GM12878 (cell line): ENCODE data around the gene ZNF701. TPM values are rescaled to one million over a fixed set of nuclear protein-coding genes. Genes with fewer than 3 reads are reported as not detected.

Experiments
- ATAC-seq: fragments of 200-7000 bp; cut with Tn5 transposase; 3 replicates; pipeline ENCODE4 v1.9.1; 2020; ENCODE audit warnings: mild to moderate bottlenecking, moderate library complexity
- BruUV-seq: library from RNA; stranded (reverse); fragments of 400-500 nt; replicated peaks from 2 replicates; lab custom pipeline; 2021; lab: Mats Ljungman, UMichigan
- CTCF ChIA-PET: fragments of 300-600 bp; sonication (Branson Sonifier 250); formaldehyde crosslinking; extraction: SDS; loops from one replicate; lab custom pipeline; 2021; ENCODE audit warnings: inconsistent platforms; lab: Yijun Ruan, JAX
- POLR2A ChIA-PET: fragments of 350-600 bp; formaldehyde crosslinking; extraction: SDS; loops from one replicate; lab custom pipeline; 2021; ENCODE audit warnings: inconsistent platforms; lab: Charles Lee
- RAD21 ChIA-PET: fragments of 300-600 bp; sonication (Branson Sonifier 250); formaldehyde crosslinking; loops from one replicate; lab custom pipeline; 2023; ENCODE audit warnings: antibody characterized with exemption; ENCODE audit not compliant: unreplicated experiment; lab: Charles Lee
- SMC1A ChIA-PET: fragments of 300-600 bp; sonication (Branson Sonifier 250); formaldehyde crosslinking; loops from one replicate; lab custom pipeline; 2023; ENCODE audit not compliant: unreplicated experiment, uncharacterized antibody; lab: Charles Lee
- DNase-seq: peaks from one replicate; pipeline ENCODE4 v3.0.0-alpha.2; 2011; ENCODE audit warnings: low read depth, low spot score
- FAIRE-seq: peaks from 3 replicates; lab custom pipeline; 2011; peaks lifted over from hg19 to GRCh38; lab: Jason Lieb, UNC
- H2AFZ ChIP-seq: 2 replicates; pipeline ENCODE4 v1.6.0; 2011; ENCODE audit warnings: low read depth, low read length, control low read depth; ENCODE audit not compliant: control insufficient read depth
- H3K27ac ChIP-seq: 2 replicates; pipeline ENCODE4 v1.5.1; 2011; ENCODE audit warnings: control low read depth; ENCODE audit not compliant: control insufficient read depth, insufficient read depth
- H3K27me3 ChIP-seq, 2 experiments: replicated peaks in 1 of 2; 2 replicates each; pipeline versions ENCODE4 v1.6.0 to v1.6.1; 2011; ENCODE audit warnings: low read length in 1 of 2; ENCODE audit not compliant: control insufficient read depth in 2 of 2, insufficient read depth in 2 of 2
- H3K36me3 ChIP-seq, 2 experiments: 2 replicates each; pipeline ENCODE4 v1.5.1; 2011; ENCODE audit warnings: low read length in 1 of 2; ENCODE audit not compliant: control insufficient read depth in 2 of 2, insufficient read depth in 2 of 2
- H3K4me1 ChIP-seq: 2 replicates; pipeline ENCODE4 v1.6.1; 2011; ENCODE audit warnings: mild to moderate bottlenecking, low read length, moderate library complexity, mixed read lengths; ENCODE audit not compliant: control insufficient read depth, insufficient read depth
- H3K4me2 ChIP-seq: 2 replicates; pipeline ENCODE4 v1.6.0; 2011; ENCODE audit warnings: control low read depth; ENCODE audit not compliant: control insufficient read depth, insufficient read depth
- H3K4me3 ChIP-seq: fragments of 200-600 bp; sonication (generic); 2 replicates; pipeline ENCODE4 v1.5.1; 2016
- H3K79me2 ChIP-seq: 2 replicates; pipeline ENCODE4 v1.6.0; 2011; ENCODE audit warnings: low read length; ENCODE audit not compliant: control insufficient read depth, insufficient read depth
- H3K9ac ChIP-seq: 2 replicates; pipeline ENCODE4 v1.8.0; 2011; ENCODE audit warnings: low read length, control low read depth, mixed read lengths; ENCODE audit not compliant: control insufficient read depth, insufficient read depth
- H3K9me3 ChIP-seq: replicated peaks from 3 replicates; pipeline ENCODE4 v1.5.1; 2011; ENCODE audit warnings: mild to moderate bottlenecking, low read length; ENCODE audit not compliant: control insufficient read depth, insufficient read depth
- H4K20me1 ChIP-seq: 2 replicates; pipeline ENCODE4 v1.6.0; 2011; ENCODE audit not compliant: control insufficient read depth, insufficient read depth
- CHD2 ChIP-seq: IDR thresholded peaks from 2 replicates; pipeline ENCODE4 v1.6.1; 2011; ENCODE audit warnings: low read depth, low read length, improper control_type of control experiment, borderline replicate concordance
- HDAC2 ChIP-seq: fragments of 200-600 bp; sonication (generic); IDR thresholded peaks from 2 replicates; pipeline ENCODE4 v1.6.1; 2017
- MTA3 ChIP-seq: IDR thresholded peaks from 2 replicates; pipeline ENCODE4 v1.6.1; 2012; ENCODE audit warnings: low read length, inconsistent platforms, borderline replicate concordance
- NFYB ChIP-seq: IDR thresholded peaks from 2 replicates; pipeline ENCODE4 v1.6.1; 2011; ENCODE audit warnings: low read depth, mild to moderate bottlenecking, low read length, improper control_type of control experiment, moderate library complexity; ENCODE audit not compliant: insufficient read depth
- POLR2AphosphoS5 ChIP-seq: IDR thresholded peaks from 2 replicates; pipeline ENCODE4 v1.6.1; 2011; ENCODE audit warnings: mild to moderate bottlenecking, low read length, inconsistent platforms
- RFX5 ChIP-seq: IDR thresholded peaks from 2 replicates; pipeline ENCODE4 v1.6.1; 2011; ENCODE audit warnings: low read depth, low read length, improper control_type of control experiment
- SPI1 ChIP-seq: IDR thresholded peaks from 2 replicates; pipeline ENCODE4 v1.6.1; 2011; ENCODE audit warnings: low read depth, mild to moderate bottlenecking, low read length, moderate library complexity, borderline replicate concordance; ENCODE audit not compliant: insufficient read depth
- STAT3 ChIP-seq: IDR thresholded peaks from 2 replicates; pipeline ENCODE4 v1.6.1; 2011; ENCODE audit warnings: low read depth, low read length, improper control_type of control experiment
- ZNF622 ChIP-seq: fragments of 450-650 bp; IDR thresholded peaks from 2 replicates; pipeline ENCODE4 v1.6.1; 2017; ENCODE audit warnings: mild to moderate bottlenecking, inconsistent platforms
- ZSCAN29 ChIP-seq: fragments of 450-650 bp; IDR thresholded peaks from 2 replicates; pipeline ENCODE4 v1.6.1; 2017; ENCODE audit warnings: mild to moderate bottlenecking, moderate library complexity
- WGBS: methylation state at CpG from one replicate; pipeline ENCODE4 v1.1.6; 2016; ENCODE audit warnings: low lambda C conversion rate; ENCODE audit not compliant: insufficient replicate concordance, insufficient coverage; ENCODE audit errors: missing lambda C conversion rate; 5-methylcytosine and 5-hydroxymethylcytosine counted together
- in situ Hi-C: fragments of 300-500 bp; cut with MboI; formaldehyde crosslinking; loops from 9 replicates; pipeline ENCODE4 v1.14.3; 2018; ENCODE audit warnings: mixed read lengths
- intact Hi-C: fragments of 100-400 bp; cut with micrococcal nuclease; formaldehyde crosslinking; loops from one replicate; pipeline ENCODE4 v1.14.2; 2022; ENCODE audit not compliant: unreplicated experiment
- polyA plus RNA-seq, 11 experiments: library from polyadenylated mRNA; depleted of rRNA in 4 of 11; unstranded in 6 of 11; stranded (reverse) in 5 of 11; fragments of >200 nt; fragmentation: Nextera tagmentation in 4 of 11; fragmentation: Illumina TruSeq in 1 of 11; extraction: Ambion mirVana in 4 of 11; extraction: Trizol in 1 of 11; gene quantifications; 1 replicate in 1 of 11; 2 replicates in 10 of 11; pipeline versions ENCODE4 v1.2.1 to v1.2.3, GENCODE V29; 2011 to 2016; ENCODE audit warnings: inconsistent platforms in 2 of 11, missing spikeins in 2 of 11, low read depth in 1 of 11
- total RNA-seq, 4 experiments: library from RNA; depleted of rRNA in 3 of 4; stranded (reverse); fragments of >200 nt in 3 of 4; fragmentation: Illumina TruSeq in 1 of 4; extraction: Trizol in 1 of 4; gene quantifications; 2 replicates each; pipeline versions ENCODE4 v1.2.1 to v1.2.3, GENCODE V29; 2013 to 2021
- TF ChIP-seq, protein P1 (sequence below): fragments of 450-650 bp; IDR thresholded peaks from 2 replicates; pipeline ENCODE4 v1.6.1; 2016; ENCODE audit warnings: mild to moderate bottlenecking
- TF ChIP-seq, protein P2 (sequence below): fragments of 450-650 bp; IDR thresholded peaks from 2 replicates; pipeline ENCODE4 v1.6.1; 2016; ENCODE audit warnings: mild to moderate bottlenecking, moderate library complexity, borderline replicate concordance

The ZNF701 gene
- total and polyA plus RNA-seq, 10 of the 15 experiments (the other 5 are each of a cell fraction or from before 2014, with no cell fraction given), result 3.1 to 18.1 (median 8.0) TPM

DNA sequence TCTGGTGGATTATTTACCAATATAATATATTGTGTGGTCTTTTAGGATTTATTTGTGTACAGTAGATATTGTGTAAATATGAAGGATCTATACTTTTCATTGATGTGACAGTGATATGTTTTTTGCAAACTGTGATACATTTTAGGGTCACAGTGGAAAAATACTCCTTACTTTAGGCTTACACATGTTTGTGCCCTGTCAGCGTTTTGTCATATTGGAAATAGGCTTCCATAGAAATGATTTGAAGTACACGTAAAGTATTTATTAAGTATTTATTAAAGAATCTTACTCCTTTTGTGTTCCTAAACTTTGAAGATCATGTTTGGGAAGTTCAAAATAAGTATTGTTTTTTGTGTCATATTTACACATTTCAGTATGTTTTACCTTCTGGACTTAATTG, 37.6 kb upstream of the ZNF701 start:
- no TSS peak for BruUV-seq
- Histone ChIP-seq H3K9ac (no peak overlapping the region), H3K36me3 (peaks cover 0 to 8% of the 10 kb centered on the region in 2 experiments; a peak in 2 of 4 replicates), H2AFZ (no peak overlapping the region), H3K4me3 (no peak overlapping the region), H3K4me1 (no peaks in the 10 kb centered on the region), H3K79me2 (peaks cover 22% of the 10 kb centered on the region), H3K4me2 (no peak overlapping the region), H4K20me1 (no peaks in the 10 kb centered on the region), H3K27ac (no peak overlapping the region), H3K9me3 (no peaks in the 10 kb centered on the region; the same call in 2 of the 3 replicates), H3K27me3 (no peaks in the 10 kb centered on the region)
- RAD21 ChIA-PET, result no interaction called here
- POLR2A ChIA-PET, result interaction anchor here (0.5 kb wide), 1 partner anchor 823 kb away, joined by 4 read pairs; no protein-coding TSS in a partner anchor
- no peak for TF ChIP-seq CHD2
- no peak for TF ChIP-seq HDAC2
- no peak for TF ChIP-seq SPI1
- no peak for TF ChIP-seq RFX5
- 100% methylated on average over 2 of the region's 2 CpGs for WGBS
- intact Hi-C loops, result no loop called here
- SMC1A ChIA-PET, result no interaction called here
- ATAC-seq (no peak), DNase-seq (no peak), FAIRE-seq (no peak)
- CTCF ChIA-PET, result no interaction called here
- in situ Hi-C loops, result loop anchor here (25.0 kb wide), 1 partner anchor 1145 kb away; the partner anchor contains the start of genes C19orf84 and LIM2

DNA sequence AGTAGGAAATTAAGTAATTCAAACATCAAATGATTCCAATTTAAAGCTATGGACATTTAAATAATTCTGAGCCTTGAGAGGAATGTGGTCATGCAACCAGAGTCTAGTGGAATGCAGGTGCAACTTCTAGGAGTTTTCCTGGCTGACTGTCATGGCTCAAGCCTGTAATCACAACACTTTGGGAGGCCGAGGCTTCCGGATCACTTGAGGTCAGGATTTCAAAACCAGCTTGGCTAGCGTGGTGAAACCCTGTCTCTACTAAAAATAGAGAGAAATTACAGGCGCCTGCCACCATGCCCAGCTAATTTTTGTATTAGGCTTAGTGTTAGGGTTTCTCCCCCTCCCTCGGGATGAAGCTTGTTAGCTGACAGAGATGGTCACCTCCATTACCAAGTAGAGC, 36.2 kb upstream of the ZNF701 start:
- intact Hi-C loops (no loop called here), in situ Hi-C loops (loop anchor here (25.0 kb wide), 1 partner anchor 1147 kb away; the partner anchor contains the start of genes C19orf84 and LIM2)
- Histone ChIP-seq H3K9ac (no peak overlapping the region), H3K27me3 (no peaks in the 10 kb centered on the region), H3K9me3 (peaks cover 1% of the 10 kb centered on the region; the same call in 2 of the 3 replicates), H3K4me2 (no peak overlapping the region), H3K27ac (no peak overlapping the region), H2AFZ (no peak overlapping the region), H3K4me3 (no peak overlapping the region), H3K36me3 (peaks cover 0 to 8% of the 10 kb centered on the region in 2 experiments; a peak in 2 of 4 replicates), H4K20me1 (no peaks in the 10 kb centered on the region), H3K79me2 (peaks cover 9% of the 10 kb centered on the region), H3K4me1 (no peaks in the 10 kb centered on the region)
- FAIRE-seq (no peak), ATAC-seq (no peak), DNase-seq (no peak)
- BruUV-seq, result no TSS peak
- ChIA-PET CTCF (no interaction called here), SMC1A (interaction anchor here (0.9 to 1.3 kb wide), 2 partner anchors 33 to 76 kb away, joined by 3 to 4 read pairs; no protein-coding TSS in a partner anchor), RAD21 (interaction anchor here (1.1 kb wide), 1 partner anchor 155 kb away, joined by 3 read pairs; no protein-coding TSS in a partner anchor), POLR2A (interaction anchor here (0.6 to 0.9 kb wide), 3 partner anchors 9 to 248 kb away, joined by 3 to 11 read pairs (median 5); no protein-coding TSS in a partner anchor)
- WGBS, result 60% methylated on average over 5 of the region's 5 CpGs
- no peak for TF ChIP-seq MTA3
- no peak for TF ChIP-seq NFYB
- TF ChIP-seq, protein P1, sequence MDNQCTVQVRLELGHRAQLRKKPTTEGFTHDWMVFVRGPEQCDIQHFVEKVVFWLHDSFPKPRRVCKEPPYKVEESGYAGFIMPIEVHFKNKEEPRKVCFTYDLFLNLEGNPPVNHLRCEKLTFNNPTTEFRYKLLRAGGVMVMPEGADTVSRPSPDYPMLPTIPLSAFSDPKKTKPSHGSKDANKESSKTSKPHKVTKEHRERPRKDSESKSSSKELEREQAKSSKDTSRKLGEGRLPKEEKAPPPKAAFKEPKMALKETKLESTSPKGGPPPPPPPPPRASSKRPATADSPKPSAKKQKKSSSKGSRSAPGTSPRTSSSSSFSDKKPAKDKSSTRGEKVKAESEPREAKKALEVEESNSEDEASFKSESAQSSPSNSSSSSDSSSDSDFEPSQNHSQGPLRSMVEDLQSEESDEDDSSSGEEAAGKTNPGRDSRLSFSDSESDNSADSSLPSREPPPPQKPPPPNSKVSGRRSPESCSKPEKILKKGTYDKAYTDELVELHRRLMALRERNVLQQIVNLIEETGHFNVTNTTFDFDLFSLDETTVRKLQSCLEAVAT, result no peak
- TF ChIP-seq STAT3, result no peak
- TF ChIP-seq, protein P2, sequence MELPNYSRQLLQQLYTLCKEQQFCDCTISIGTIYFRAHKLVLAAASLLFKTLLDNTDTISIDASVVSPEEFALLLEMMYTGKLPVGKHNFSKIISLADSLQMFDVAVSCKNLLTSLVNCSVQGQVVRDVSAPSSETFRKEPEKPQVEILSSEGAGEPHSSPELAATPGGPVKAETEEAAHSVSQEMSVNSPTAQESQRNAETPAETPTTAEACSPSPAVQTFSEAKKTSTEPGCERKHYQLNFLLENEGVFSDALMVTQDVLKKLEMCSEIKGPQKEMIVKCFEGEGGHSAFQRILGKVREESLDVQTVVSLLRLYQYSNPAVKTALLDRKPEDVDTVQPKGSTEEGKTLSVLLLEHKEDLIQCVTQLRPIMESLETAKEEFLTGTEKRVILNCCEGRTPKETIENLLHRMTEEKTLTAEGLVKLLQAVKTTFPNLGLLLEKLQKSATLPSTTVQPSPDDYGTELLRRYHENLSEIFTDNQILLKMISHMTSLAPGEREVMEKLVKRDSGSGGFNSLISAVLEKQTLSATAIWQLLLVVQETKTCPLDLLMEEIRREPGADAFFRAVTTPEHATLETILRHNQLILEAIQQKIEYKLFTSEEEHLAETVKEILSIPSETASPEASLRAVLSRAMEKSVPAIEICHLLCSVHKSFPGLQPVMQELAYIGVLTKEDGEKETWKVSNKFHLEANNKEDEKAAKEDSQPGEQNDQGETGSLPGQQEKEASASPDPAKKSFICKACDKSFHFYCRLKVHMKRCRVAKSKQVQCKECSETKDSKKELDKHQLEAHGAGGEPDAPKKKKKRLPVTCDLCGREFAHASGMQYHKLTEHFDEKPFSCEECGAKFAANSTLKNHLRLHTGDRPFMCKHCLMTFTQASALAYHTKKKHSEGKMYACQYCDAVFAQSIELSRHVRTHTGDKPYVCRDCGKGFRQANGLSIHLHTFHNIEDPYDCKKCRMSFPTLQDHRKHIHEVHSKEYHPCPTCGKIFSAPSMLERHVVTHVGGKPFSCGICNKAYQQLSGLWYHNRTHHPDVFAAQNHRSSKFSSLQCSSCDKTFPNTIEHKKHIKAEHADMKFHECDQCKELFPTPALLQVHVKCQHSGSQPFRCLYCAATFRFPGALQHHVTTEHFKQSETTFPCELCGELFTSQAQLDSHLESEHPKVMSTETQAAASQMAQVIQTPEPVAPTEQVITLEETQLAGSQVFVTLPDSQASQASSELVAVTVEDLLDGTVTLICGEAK, result no peak
- TF ChIP-seq ZNF622, result no peak
- TF ChIP-seq POLR2AphosphoS5, result no peak
- no peak for TF ChIP-seq ZSCAN29
